ENCODE data around the gene ARHGAP26.

GRCh38 chr5:143118222-143118621, 348.0 kb downstream of the ARHGAP26 start:
- TF ChIP-seq POLR2A (IDR thresholded peaks at IDR 0.05): no peak
- TF ChIP-seq CTCF (IDR thresholded peaks at IDR 0.05): no peak

Data from lower leg skin (tissue), 3 donors.